ENCODE results near the gene MAPK13.

DNA sequence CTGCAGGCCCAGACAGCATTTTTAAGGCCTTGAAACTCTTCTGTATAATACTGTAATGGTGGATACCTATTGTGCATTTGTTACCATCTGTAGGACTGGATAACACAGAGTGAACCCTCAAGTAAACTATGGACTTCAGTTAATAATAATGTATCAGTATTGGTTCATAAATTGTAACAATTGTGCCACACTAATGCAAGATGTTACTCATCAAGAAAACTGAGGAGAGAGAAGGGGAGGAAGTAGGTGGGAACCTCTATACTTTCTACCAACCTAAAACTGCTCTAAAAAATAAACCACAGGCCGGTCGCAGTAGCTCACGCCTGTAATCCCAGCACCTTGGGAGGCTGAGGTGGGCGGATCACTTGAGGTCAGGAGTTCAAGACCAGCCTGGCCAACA lies 10.8 kb downstream of the MAPK13 start:
- TF ChIP-seq, protein P1, sequence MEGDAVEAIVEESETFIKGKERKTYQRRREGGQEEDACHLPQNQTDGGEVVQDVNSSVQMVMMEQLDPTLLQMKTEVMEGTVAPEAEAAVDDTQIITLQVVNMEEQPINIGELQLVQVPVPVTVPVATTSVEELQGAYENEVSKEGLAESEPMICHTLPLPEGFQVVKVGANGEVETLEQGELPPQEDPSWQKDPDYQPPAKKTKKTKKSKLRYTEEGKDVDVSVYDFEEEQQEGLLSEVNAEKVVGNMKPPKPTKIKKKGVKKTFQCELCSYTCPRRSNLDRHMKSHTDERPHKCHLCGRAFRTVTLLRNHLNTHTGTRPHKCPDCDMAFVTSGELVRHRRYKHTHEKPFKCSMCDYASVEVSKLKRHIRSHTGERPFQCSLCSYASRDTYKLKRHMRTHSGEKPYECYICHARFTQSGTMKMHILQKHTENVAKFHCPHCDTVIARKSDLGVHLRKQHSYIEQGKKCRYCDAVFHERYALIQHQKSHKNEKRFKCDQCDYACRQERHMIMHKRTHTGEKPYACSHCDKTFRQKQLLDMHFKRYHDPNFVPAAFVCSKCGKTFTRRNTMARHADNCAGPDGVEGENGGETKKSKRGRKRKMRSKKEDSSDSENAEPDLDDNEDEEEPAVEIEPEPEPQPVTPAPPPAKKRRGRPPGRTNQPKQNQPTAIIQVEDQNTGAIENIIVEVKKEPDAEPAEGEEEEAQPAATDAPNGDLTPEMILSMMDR (conservative IDR thresholded peaks at IDR 0.05), result no peak
- TF ChIP-seq ZFX (IDR thresholded peaks at IDR 0.05), result no peak

Measured in C4-2B (cell line).